SK-N-MC (cell line): ENCODE measurements around the gene SEC24C.
"Not testable (repeated sequence)": the region's sequence is repeated elsewhere in the genome, so short reads cannot be mapped to it uniquely, and the experiment has no call there.

Experiments used
- EZH2 ChIP-seq: fragments of 200-600 bp; sonication (generic); IDR thresholded peaks from one replicate; pipeline ENCODE4 v1.6.1; 2017; ENCODE audit warnings: antibody characterized with exemption
- POLR2AphosphoS5 ChIP-seq: IDR thresholded peaks from 2 replicates; pipeline ENCODE4 v1.6.1; 2012; ENCODE audit warnings: mild to moderate bottlenecking, low read depth, low read length, borderline replicate concordance

DNA sequence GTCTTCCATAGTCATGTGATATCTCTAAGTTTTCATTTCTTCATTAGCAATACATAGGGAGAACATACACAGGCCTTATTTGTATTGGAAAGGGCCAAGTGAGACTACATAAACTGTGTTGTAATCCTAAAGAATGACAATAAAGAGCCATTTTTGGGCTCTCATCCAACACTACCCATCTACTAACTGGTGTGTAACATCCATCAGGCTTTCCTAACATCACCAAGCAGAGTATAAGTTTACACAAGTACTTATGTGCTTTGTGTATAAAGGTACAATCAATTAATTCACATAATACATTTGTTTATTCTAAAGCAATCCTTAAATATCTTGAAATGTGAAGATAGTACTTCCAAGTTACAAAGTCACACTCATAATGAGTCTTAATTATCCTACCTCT is 48.9 kb upstream of the SEC24C start:
- not testable (repeated sequence) for TF ChIP-seq POLR2AphosphoS5, EZH2
